ENCODE results near the gene RRAGD.

DNA sequence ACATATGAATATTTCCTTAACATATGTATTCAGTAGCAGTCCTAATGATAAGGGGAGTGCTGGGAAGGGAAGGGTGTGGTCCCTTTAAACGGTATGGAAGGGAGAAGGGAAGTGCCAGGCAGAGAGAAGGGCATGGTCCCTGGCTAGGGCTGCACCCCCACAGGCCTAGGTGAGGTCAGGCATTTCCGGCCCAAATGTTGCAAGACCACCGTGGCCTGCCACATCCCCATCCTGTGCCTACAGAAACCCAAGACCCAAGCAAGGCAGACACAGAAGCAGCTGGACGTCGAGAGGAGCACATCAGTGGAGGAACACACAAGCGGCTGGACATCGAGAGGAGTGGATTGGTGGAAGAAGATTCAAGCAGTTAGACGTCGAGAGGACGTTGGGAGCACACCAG, 5.9 kb downstream of the RRAGD start:
- TF ChIP-seq CTCF (IDR thresholded peaks at IDR 0.05) = no peak
- no peak for TF ChIP-seq POLR2AphosphoS5 (IDR thresholded peaks at IDR 0.05; ENCODE audit: low read depth, low read length)
- TF ChIP-seq, protein P1, sequence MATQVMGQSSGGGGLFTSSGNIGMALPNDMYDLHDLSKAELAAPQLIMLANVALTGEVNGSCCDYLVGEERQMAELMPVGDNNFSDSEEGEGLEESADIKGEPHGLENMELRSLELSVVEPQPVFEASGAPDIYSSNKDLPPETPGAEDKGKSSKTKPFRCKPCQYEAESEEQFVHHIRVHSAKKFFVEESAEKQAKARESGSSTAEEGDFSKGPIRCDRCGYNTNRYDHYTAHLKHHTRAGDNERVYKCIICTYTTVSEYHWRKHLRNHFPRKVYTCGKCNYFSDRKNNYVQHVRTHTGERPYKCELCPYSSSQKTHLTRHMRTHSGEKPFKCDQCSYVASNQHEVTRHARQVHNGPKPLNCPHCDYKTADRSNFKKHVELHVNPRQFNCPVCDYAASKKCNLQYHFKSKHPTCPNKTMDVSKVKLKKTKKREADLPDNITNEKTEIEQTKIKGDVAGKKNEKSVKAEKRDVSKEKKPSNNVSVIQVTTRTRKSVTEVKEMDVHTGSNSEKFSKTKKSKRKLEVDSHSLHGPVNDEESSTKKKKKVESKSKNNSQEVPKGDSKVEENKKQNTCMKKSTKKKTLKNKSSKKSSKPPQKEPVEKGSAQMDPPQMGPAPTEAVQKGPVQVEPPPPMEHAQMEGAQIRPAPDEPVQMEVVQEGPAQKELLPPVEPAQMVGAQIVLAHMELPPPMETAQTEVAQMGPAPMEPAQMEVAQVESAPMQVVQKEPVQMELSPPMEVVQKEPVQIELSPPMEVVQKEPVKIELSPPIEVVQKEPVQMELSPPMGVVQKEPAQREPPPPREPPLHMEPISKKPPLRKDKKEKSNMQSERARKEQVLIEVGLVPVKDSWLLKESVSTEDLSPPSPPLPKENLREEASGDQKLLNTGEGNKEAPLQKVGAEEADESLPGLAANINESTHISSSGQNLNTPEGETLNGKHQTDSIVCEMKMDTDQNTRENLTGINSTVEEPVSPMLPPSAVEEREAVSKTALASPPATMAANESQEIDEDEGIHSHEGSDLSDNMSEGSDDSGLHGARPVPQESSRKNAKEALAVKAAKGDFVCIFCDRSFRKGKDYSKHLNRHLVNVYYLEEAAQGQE (IDR thresholded peaks at IDR 0.05; ENCODE audit: insufficient read depth in 1 of 2, low read depth in 2 of 2, low read length in 1 of 2) = no peak
- TF ChIP-seq SIN3A (IDR thresholded peaks at IDR 0.05; ENCODE audit: borderline replicate concordance, insufficient read depth, low read depth, low read length) = no peak

Data from Panc1 (cell line).